Measurements from ENCODE around the gene C16orf74.

DNA sequence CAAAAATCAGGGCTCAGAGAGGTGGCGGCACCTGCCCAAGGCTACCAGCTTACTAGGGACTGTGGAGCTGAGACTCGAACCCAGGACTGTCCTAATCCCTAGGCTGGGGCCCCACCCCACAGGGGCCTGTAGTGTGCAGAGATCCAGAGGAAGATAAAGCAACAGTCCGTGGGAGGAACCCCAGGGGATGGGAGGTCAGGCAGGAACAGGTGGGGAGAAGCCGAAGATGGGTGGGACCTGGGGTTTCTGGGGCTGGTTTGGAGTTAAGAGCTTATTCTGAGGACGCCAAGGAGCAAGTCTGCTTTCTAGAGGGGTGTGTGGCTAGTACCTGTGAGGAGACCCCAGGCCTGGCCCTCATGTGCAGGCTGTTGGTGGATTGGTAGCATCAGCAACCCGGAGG, 14.9 kb downstream of the C16orf74 start:
- TF ChIP-seq, protein P1, sequence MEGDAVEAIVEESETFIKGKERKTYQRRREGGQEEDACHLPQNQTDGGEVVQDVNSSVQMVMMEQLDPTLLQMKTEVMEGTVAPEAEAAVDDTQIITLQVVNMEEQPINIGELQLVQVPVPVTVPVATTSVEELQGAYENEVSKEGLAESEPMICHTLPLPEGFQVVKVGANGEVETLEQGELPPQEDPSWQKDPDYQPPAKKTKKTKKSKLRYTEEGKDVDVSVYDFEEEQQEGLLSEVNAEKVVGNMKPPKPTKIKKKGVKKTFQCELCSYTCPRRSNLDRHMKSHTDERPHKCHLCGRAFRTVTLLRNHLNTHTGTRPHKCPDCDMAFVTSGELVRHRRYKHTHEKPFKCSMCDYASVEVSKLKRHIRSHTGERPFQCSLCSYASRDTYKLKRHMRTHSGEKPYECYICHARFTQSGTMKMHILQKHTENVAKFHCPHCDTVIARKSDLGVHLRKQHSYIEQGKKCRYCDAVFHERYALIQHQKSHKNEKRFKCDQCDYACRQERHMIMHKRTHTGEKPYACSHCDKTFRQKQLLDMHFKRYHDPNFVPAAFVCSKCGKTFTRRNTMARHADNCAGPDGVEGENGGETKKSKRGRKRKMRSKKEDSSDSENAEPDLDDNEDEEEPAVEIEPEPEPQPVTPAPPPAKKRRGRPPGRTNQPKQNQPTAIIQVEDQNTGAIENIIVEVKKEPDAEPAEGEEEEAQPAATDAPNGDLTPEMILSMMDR (IDR thresholded peaks at IDR 0.05), result no peak
- TF ChIP-seq POLR2A (IDR thresholded peaks at IDR 0.05), result no peak
